ENCODE data around the gene NCF2.
"Not testable (repeated sequence)": the region's sequence is repeated elsewhere in the genome, so short reads cannot be mapped to it uniquely, and the experiment has no call there.

NCF2 gene
- 7.8 to 13.3 reads per million in 2 donors for total RNA-seq

- DNase-seq: peak in 1 of 5 experiments; percentile 89
These were observed at the start of gene NCF2 for GRCh38 chr1:183590244-183591191. NCF2 (minus strand) TSS chr1:183590459; CDS start chr1:183590329, 130 bp downstream.

- no peak for DNase-seq
These were observed 48.6 kb upstream of the NCF2 start for GRCh38 chr1:183638649-183639387.

- DNase-seq: no peak
These were observed 46.5 kb upstream of the NCF2 start for GRCh38 chr1:183636783-183637182.

- no peak for DNase-seq
These were observed 46.0 kb upstream of the NCF2 start for GRCh38 chr1:183636334-183636682.

- peak; percentile 89 to 98 (median 93) for DNase-seq
These were observed 45.5 kb upstream of the NCF2 start, which contains the start of gene ARPC5 for GRCh38 chr1:183635606-183636333. ARPC5 (minus strand) TSS chr1:183635783; CDS start chr1:183635659, 124 bp downstream.

- DNase-seq: no peak
These were observed 44.9 kb upstream of the NCF2 start for GRCh38 chr1:183635099-183635605.

GRCh38 chr1:183634429-183635065 is 44.3 kb upstream of the NCF2 start:
- DNase-seq: peak in 1 of 5 experiments; percentile 27

- peak in 3 of 5 experiments; percentile 12 to 84 (median 46) for DNase-seq
These were observed 43.6 kb upstream of the NCF2 start for GRCh38 chr1:183633676-183634343.

GRCh38 chr1:183632964-183633363 is 42.7 kb upstream of the NCF2 start:
- peak in 1 of 5 experiments; percentile 54 for DNase-seq

GRCh38 chr1:183632114-183632513 is 41.9 kb upstream of the NCF2 start:
- no peak for DNase-seq

GRCh38 chr1:183630748-183631147 is 40.5 kb upstream of the NCF2 start:
- no peak for DNase-seq

GRCh38 chr1:183628537-183628936 is 38.3 kb upstream of the NCF2 start:
- DNase-seq: no peak

GRCh38 chr1:183626236-183626635 is 36.0 kb upstream of the NCF2 start:
- DNase-seq: not testable (repeated sequence)

- DNase-seq: peak in 2 of 5 experiments; percentile 22 to 69
These were observed 32.9 kb upstream of the NCF2 start for GRCh38 chr1:183622884-183623785.

- no peak for DNase-seq
These were observed 31.8 kb upstream of the NCF2 start for GRCh38 chr1:183622013-183622412.

- DNase-seq: no peak
These were observed 30.1 kb upstream of the NCF2 start for GRCh38 chr1:183620311-183620710.

GRCh38 chr1:183619781-183620180 is 29.5 kb upstream of the NCF2 start:
- no peak for DNase-seq

- DNase-seq: not testable (repeated sequence)
These were observed 27.9 kb upstream of the NCF2 start for GRCh38 chr1:183618202-183618601.

GRCh38 chr1:183612975-183613374 is 22.7 kb upstream of the NCF2 start:
- not testable (repeated sequence) for DNase-seq

- no peak for DNase-seq
These were observed 22.1 kb upstream of the NCF2 start for GRCh38 chr1:183612407-183612806.
